Natural killer cell treated with Interleukin-12 subunit alpha and Interleukin-12 subunit beta and Interleukin-15 and Interleukin-18, amount 100 ng/mL, for 72 hours (primary cell): ENCODE measurements around the gene ANKMY1. TPM values are rescaled to one million over a fixed set of nuclear protein-coding genes. Genes with fewer than 3 reads are reported as not detected.

Experiments
- ATAC-seq, 2 donors: fragments of 150-1000 bp; cut with Tn5 transposase in 1 of 2; sonication (Bioruptor Pico), chemical (Tn5 transposase) in 1 of 2; 2 replicates each; pipeline ENCODE4 v1.10.0; 2021
- DNase-seq: peaks from one replicate; pipeline ENCODE4 v3.0.0; 2022; ENCODE audit warnings: low spot score
- H3K27ac Mint-ChIP-seq, 2 donors: 1 replicate in 1 of 2; 2 replicates in 1 of 2; pipeline ENCODE4 v1.8.0; 2022; ENCODE audit warnings: mixed read lengths in 2 of 2, mild to moderate bottlenecking in 1 of 2, moderate library complexity in 1 of 2
- H3K27me3 Mint-ChIP-seq, 2 donors: 1 replicate in 1 of 2; 2 replicates in 1 of 2; pipeline ENCODE4 v1.8.0; 2022; ENCODE audit warnings: mixed read lengths in 2 of 2
- H3K36me3 Mint-ChIP-seq: one replicate; pipeline ENCODE4 v1.8.0; 2022; ENCODE audit warnings: mixed read lengths
- H3K4me1 Mint-ChIP-seq, 2 donors: 1 replicate in 1 of 2; 2 replicates in 1 of 2; pipeline ENCODE4 v1.8.0; 2022; ENCODE audit warnings: low read depth in 2 of 2, mixed read lengths in 2 of 2, mild to moderate bottlenecking in 1 of 2
- H3K4me3 Mint-ChIP-seq: one replicate; pipeline ENCODE4 v1.8.0; 2022; ENCODE audit warnings: mixed read lengths
- H3K9me3 Mint-ChIP-seq: 2 replicates; pipeline ENCODE4 v1.8.0; 2022; ENCODE audit warnings: mixed read lengths
- total RNA-seq, 2 donors: library from RNA; stranded (reverse); gene quantifications; one replicate each; pipeline ENCODE4 v1.2.3, GENCODE V29; 2022

The ANKMY1 gene
- total RNA-seq, 2 donors from 2014 or later, result 13.0 to 40.9 TPM

- H3K36me3 Mint-ChIP-seq, result no peaks in the 10 kb centered on the region
- H3K27me3 Mint-ChIP-seq, result no peaks in the 10 kb centered on the region
- peaks cover 26 to 29% of the 10 kb centered on the region in 2 donors for H3K4me1 Mint-ChIP-seq
- no peaks in the 10 kb centered on the region for H3K9me3 Mint-ChIP-seq
- H3K4me3 Mint-ChIP-seq, result no peak overlapping the region
- no peak overlapping the region for H3K27ac Mint-ChIP-seq
- DNase-seq (no peak), ATAC-seq (no peak)
Observed at GRCh38 chr2:240590681-240591111, 32.9 kb upstream of the ANKMY1 start.

GRCh38 chr2:240589850-240590525, 32.2 kb upstream of the ANKMY1 start:
- no peak overlapping the region for H3K4me3 Mint-ChIP-seq
- H3K27ac Mint-ChIP-seq, result no peak overlapping the region
- DNase-seq (no peak), ATAC-seq (no peak)
- no peaks in the 10 kb centered on the region for H3K36me3 Mint-ChIP-seq
- no peaks in the 10 kb centered on the region for H3K9me3 Mint-ChIP-seq
- peaks cover 29 to 32% of the 10 kb centered on the region in 2 donors for H3K4me1 Mint-ChIP-seq
- H3K27me3 Mint-ChIP-seq, result no peaks in the 10 kb centered on the region

- Mint-ChIP-seq H3K4me3 (no peak overlapping the region), H3K27ac (peak overlapping the region in 1 of 2 donors; percentile 31), H3K27me3 (no peaks in the 10 kb centered on the region), H3K9me3 (no peaks in the 10 kb centered on the region), H3K36me3 (no peaks in the 10 kb centered on the region), H3K4me1 (peaks cover 34 to 38% of the 10 kb centered on the region in 2 donors)
- DNase-seq (no peak), ATAC-seq (no peak)
Observed at GRCh38 chr2:240589375-240589774, 31.6 kb upstream of the ANKMY1 start.

GRCh38 chr2:240588669-240589068, 30.9 kb upstream of the ANKMY1 start:
- Mint-ChIP-seq H3K36me3 (no peaks in the 10 kb centered on the region), H3K27ac (peak overlapping the region; percentile 26 to 31), H3K27me3 (no peaks in the 10 kb centered on the region), H3K4me3 (peak overlapping the region; percentile 87), H3K4me1 (peaks cover 36 to 39% of the 10 kb centered on the region in 2 donors), H3K9me3 (no peaks in the 10 kb centered on the region)
- DNase-seq, result no peak
- no peak for ATAC-seq

- H3K4me1 Mint-ChIP-seq, result peaks cover 36 to 41% of the 10 kb centered on the region in 2 donors
- no peaks in the 10 kb centered on the region for H3K27me3 Mint-ChIP-seq
- H3K4me3 Mint-ChIP-seq, result peak overlapping the region; percentile 87
- no peaks in the 10 kb centered on the region for H3K36me3 Mint-ChIP-seq
- no peak for ATAC-seq
- H3K9me3 Mint-ChIP-seq, result no peaks in the 10 kb centered on the region
- no peak for DNase-seq
- peak overlapping the region; percentile 26 to 38 for H3K27ac Mint-ChIP-seq
Observed at GRCh38 chr2:240588006-240588655, 30.3 kb upstream of the ANKMY1 start.

GRCh38 chr2:240586919-240587800, 29.4 kb upstream of the ANKMY1 start:
- Mint-ChIP-seq H3K9me3 (no peaks in the 10 kb centered on the region), H3K4me3 (peak overlapping the region; percentile 87), H3K4me1 (peaks cover 42 to 47% of the 10 kb centered on the region in 2 donors), H3K27me3 (no peaks in the 10 kb centered on the region), H3K27ac (peak overlapping the region; percentile 26 to 38), H3K36me3 (no peaks in the 10 kb centered on the region)
- peak; percentile 61 for DNase-seq
- ATAC-seq, result peak; percentile 2 to 51

GRCh38 chr2:240586198-240586918, 28.6 kb upstream of the ANKMY1 start, which contains the start of gene CAPN10:
CAPN10 (plus strand) TSS chr2:240586734; CDS start chr2:240586912, 178 bp downstream.
- Mint-ChIP-seq H3K4me1 (peaks cover 42 to 49% of the 10 kb centered on the region in 2 donors), H3K27me3 (no peaks in the 10 kb centered on the region), H3K36me3 (no peaks in the 10 kb centered on the region), H3K27ac (peak within 1 kb of the TSS; percentile 87 to 97), H3K9me3 (no peaks in the 10 kb centered on the region), H3K4me3 (peak within 1 kb of the TSS; percentile 96)
- DNase-seq (peak; percentile 99), ATAC-seq (peak; percentile 94 to 96)

GRCh38 chr2:240585681-240586197, 28.0 kb upstream of the ANKMY1 start:
- DNase-seq (no peak), ATAC-seq (no peak)
- Mint-ChIP-seq H3K27ac (peak overlapping the region; percentile 87 to 97), H3K4me3 (peak overlapping the region; percentile 96), H3K27me3 (no peaks in the 10 kb centered on the region), H3K4me1 (peaks cover 44 to 49% of the 10 kb centered on the region in 2 donors), H3K36me3 (no peaks in the 10 kb centered on the region), H3K9me3 (no peaks in the 10 kb centered on the region)

GRCh38 chr2:240585101-240585500, 27.3 kb upstream of the ANKMY1 start:
- no peak for DNase-seq
- H3K9me3 Mint-ChIP-seq, result no peaks in the 10 kb centered on the region
- no peaks in the 10 kb centered on the region for H3K36me3 Mint-ChIP-seq
- H3K4me1 Mint-ChIP-seq, result peaks cover 50 to 55% of the 10 kb centered on the region in 2 donors
- peak overlapping the region in 1 of 2 donors; percentile 87 for H3K27ac Mint-ChIP-seq
- H3K4me3 Mint-ChIP-seq, result peak overlapping the region; percentile 76
- no peaks in the 10 kb centered on the region for H3K27me3 Mint-ChIP-seq
- ATAC-seq, result no peak

GRCh38 chr2:240584486-240585031, 26.8 kb upstream of the ANKMY1 start:
- Mint-ChIP-seq H3K27me3 (no peaks in the 10 kb centered on the region), H3K4me1 (peaks cover 56 to 61% of the 10 kb centered on the region in 2 donors), H3K9me3 (no peaks in the 10 kb centered on the region), H3K4me3 (peak overlapping the region; percentile 76), H3K27ac (peak overlapping the region in 1 of 2 donors; percentile 55), H3K36me3 (no peaks in the 10 kb centered on the region)
- ATAC-seq (peak in 1 of 2 donors; percentile 2), DNase-seq (peak; percentile 59)

- ATAC-seq, result no peak
- no peaks in the 10 kb centered on the region for H3K27me3 Mint-ChIP-seq
- H3K27ac Mint-ChIP-seq, result no peak overlapping the region
- H3K9me3 Mint-ChIP-seq, result no peaks in the 10 kb centered on the region
- DNase-seq, result no peak
- no peaks in the 10 kb centered on the region for H3K36me3 Mint-ChIP-seq
- H3K4me3 Mint-ChIP-seq, result no peak overlapping the region
- H3K4me1 Mint-ChIP-seq, result peaks cover 59 to 62% of the 10 kb centered on the region in 2 donors
Observed at GRCh38 chr2:240583774-240584173, 26.0 kb upstream of the ANKMY1 start.

GRCh38 chr2:240582781-240583180, 25.0 kb upstream of the ANKMY1 start:
- no peak for DNase-seq
- Mint-ChIP-seq H3K9me3 (no peaks in the 10 kb centered on the region), H3K27me3 (no peaks in the 10 kb centered on the region), H3K36me3 (no peaks in the 10 kb centered on the region), H3K4me3 (no peak overlapping the region), H3K4me1 (peaks cover 53 to 55% of the 10 kb centered on the region in 2 donors), H3K27ac (peak overlapping the region in 1 of 2 donors; percentile 27)
- no peak for ATAC-seq
